ENCODE measurements around the gene PRKAR2B. TPM values are rescaled to one million over a fixed set of nuclear protein-coding genes. Genes with fewer than 3 reads are reported as not detected.
A peak's percentile ranks its signal among the peaks of the same experiment; 100 is the strongest.

Gene PRKAR2B
- total RNA-seq, 4 donors from 2014 or later: 3.0 to 28.1 (median 5.7) TPM

- H3K27ac ChIP-seq: no peak overlapping the region
Measured at GRCh38 chr7:107206706-107207105, 162.2 kb downstream of the PRKAR2B start.

DNA sequence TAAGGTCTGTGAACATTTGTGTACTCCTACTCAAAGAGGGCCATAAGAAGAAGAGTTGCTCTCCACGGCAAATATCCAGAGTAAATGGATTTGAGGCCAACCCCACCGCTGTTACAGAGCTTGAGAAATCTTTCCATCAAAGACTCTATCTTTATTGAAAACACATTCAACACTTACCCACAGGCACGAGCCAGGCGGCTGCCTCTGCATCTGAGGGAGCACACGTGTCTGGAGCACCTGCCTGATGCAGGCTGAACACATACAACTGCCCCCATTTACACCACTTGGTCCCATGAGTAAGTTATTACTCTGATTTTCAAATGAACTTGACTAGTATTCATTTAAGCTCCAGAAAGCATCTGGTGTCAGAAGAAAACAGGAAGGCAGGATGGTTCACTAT, 163.0 kb downstream of the PRKAR2B start:
- Histone ChIP-seq H3K27ac (no peak overlapping the region), H3K4me1 (no peaks in the 10 kb centered on the region), H3K27me3 (no peaks in the 10 kb centered on the region), H3K4me3 (no peak overlapping the region), H3K9me3 (no peaks in the 10 kb centered on the region), H3K36me3 (peaks cover 0 to 56% (median 0%) of the 10 kb centered on the region in 3 donors)
- no peak for TF ChIP-seq CTCF (IDR thresholded peaks at IDR 0.05)
- no peak for TF ChIP-seq POLR2A (IDR thresholded peaks at IDR 0.05)
- no peak for DNase-seq

More at GRCh38 chr7:107206706-107207105, 162.2 kb downstream of the PRKAR2B start:
- DNase-seq: no peak
- peaks cover 0 to 64% (median 0%) of the 10 kb centered on the region in 3 donors for H3K36me3 ChIP-seq
- no peaks in the 10 kb centered on the region for H3K27me3 ChIP-seq
- H3K4me1 ChIP-seq: no peaks in the 10 kb centered on the region
- no peaks in the 10 kb centered on the region for H3K9me3 ChIP-seq
- no peak for TF ChIP-seq CTCF (IDR thresholded peaks at IDR 0.05)
- TF ChIP-seq POLR2A (IDR thresholded peaks at IDR 0.05): no peak
- no peak overlapping the region for H3K4me3 ChIP-seq

GRCh38 chr7:107208024-107208521, 163.6 kb downstream of the PRKAR2B start:
- no peak for TF ChIP-seq CTCF (IDR thresholded peaks at IDR 0.05)
- TF ChIP-seq POLR2A (IDR thresholded peaks at IDR 0.05): no peak
- no peaks in the 10 kb centered on the region for H3K9me3 ChIP-seq
- no peaks in the 10 kb centered on the region for H3K27me3 ChIP-seq
- H3K27ac ChIP-seq: peak overlapping the region in 2 of 4 donors; percentile 15 to 18
- H3K4me1 ChIP-seq: no peaks in the 10 kb centered on the region
- DNase-seq: no peak
- H3K4me3 ChIP-seq: no peak overlapping the region
- H3K36me3 ChIP-seq: peaks cover 0 to 50% (median 0%) of the 10 kb centered on the region in 3 donors

DNA sequence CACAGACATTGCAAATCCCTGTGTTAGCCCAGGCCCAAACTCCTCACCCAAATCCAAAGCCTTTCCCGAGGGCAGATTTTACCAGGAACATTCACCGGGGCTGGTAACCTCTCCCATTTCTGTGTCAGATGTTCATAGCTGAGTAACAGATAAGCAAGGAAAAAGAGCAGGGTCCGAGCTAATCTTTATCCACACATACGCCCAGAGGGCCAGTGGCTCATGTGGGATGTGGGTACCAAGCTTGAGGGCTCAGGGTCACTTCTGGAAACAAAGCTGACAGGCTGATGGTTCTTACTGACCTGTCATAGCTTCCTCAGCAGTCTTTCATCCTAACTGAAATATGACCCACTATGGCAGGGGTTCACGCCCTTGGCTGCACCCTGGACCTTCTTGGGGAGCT, 164.1 kb downstream of the PRKAR2B start:
- Histone ChIP-seq H3K27me3 (no peaks in the 10 kb centered on the region), H3K36me3 (peaks cover 0 to 45% (median 0%) of the 10 kb centered on the region in 3 donors), H3K9me3 (no peaks in the 10 kb centered on the region), H3K27ac (peak overlapping the region in 2 of 4 donors; percentile 15 to 18), H3K4me1 (no peaks in the 10 kb centered on the region), H3K4me3 (no peak overlapping the region)
- no peak for DNase-seq
- TF ChIP-seq POLR2A (IDR thresholded peaks at IDR 0.05): no peak
- TF ChIP-seq CTCF (IDR thresholded peaks at IDR 0.05): no peak

DNA sequence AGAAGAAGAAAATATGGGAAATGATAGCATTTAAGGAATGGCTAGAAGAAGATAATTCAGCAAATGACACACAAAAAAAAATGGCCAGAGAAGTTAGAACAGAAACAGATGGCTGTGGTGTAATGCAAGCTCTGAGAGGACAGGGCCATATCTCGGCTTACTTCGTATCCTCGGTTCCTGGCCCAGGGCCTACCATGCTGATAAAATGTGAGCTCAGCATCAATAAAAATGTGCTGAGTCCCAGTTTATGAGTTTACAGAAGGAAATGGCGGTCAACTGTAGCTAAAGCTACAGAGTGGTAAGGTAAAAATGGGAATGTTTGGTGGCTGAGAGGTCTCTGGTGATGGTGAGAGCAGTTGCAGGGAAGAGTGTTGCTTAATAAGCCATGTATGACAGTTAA, 165.1 kb downstream of the PRKAR2B start:
- Histone ChIP-seq H3K9me3 (no peaks in the 10 kb centered on the region), H3K27ac (no peak overlapping the region), H3K4me3 (no peak overlapping the region), H3K27me3 (no peaks in the 10 kb centered on the region), H3K36me3 (peaks cover 0 to 35% (median 0%) of the 10 kb centered on the region in 3 donors), H3K4me1 (no peaks in the 10 kb centered on the region)
- no peak for DNase-seq
- TF ChIP-seq CTCF (IDR thresholded peaks at IDR 0.05) (no peak), POLR2A (IDR thresholded peaks at IDR 0.05) (no peak)

GRCh38 chr7:107210400-107210799, 165.9 kb downstream of the PRKAR2B start:
- Histone ChIP-seq H3K27me3 (no peaks in the 10 kb centered on the region), H3K36me3 (peaks cover 0 to 27% (median 0%) of the 10 kb centered on the region in 3 donors), H3K9me3 (no peaks in the 10 kb centered on the region), H3K4me1 (no peaks in the 10 kb centered on the region), H3K27ac (no peak overlapping the region), H3K4me3 (no peak overlapping the region)
- no peak for DNase-seq
- TF ChIP-seq CTCF (IDR thresholded peaks at IDR 0.05) (no peak), POLR2A (IDR thresholded peaks at IDR 0.05) (no peak)

Data from Peyer's patch (tissue), 4 donors.